Stimulated activated CD8-positive, alpha-beta memory T cell treated with anti-CD3 and anti-CD28 coated beads, Interleukin-12 subunit alpha, Interleukin-12 subunit beta, amount 100 ng/mL, for 24 hours (primary cell): ENCODE data around the gene DHRS13.
"Not testable (repeated sequence)": the region's sequence is repeated elsewhere in the genome, so short reads cannot be mapped to it uniquely, and the experiment has no call there.

Experiments
- DNase-seq: peaks from one replicate; pipeline ENCODE4 v3.0.0-alpha.2; 2020; ENCODE audit errors: extremely low read depth

Gene DHRS13

GRCh38 chr17:28935744-28936460 lies 33.0 kb upstream of the DHRS13 start:
- DNase-seq: no peak

- DNase-seq: not testable (repeated sequence)
Measured at GRCh38 chr17:28934508-28934907, 31.6 kb upstream of the DHRS13 start.

GRCh38 chr17:28929787-28930186 lies 26.9 kb upstream of the DHRS13 start:
- no peak for DNase-seq

GRCh38 chr17:28928061-28928460 lies 25.2 kb upstream of the DHRS13 start:
- DNase-seq: no peak

- no peak for DNase-seq
Measured at GRCh38 chr17:28926786-28927185, 23.9 kb upstream of the DHRS13 start.

GRCh38 chr17:28926366-28926765 lies 23.5 kb upstream of the DHRS13 start:
- no peak for DNase-seq

- DNase-seq: no peak
Measured at GRCh38 chr17:28925912-28926365, 23.1 kb upstream of the DHRS13 start.

- DNase-seq: no peak
Measured at GRCh38 chr17:28920201-28920600, 17.3 kb upstream of the DHRS13 start.

GRCh38 chr17:28918295-28918694 lies 15.4 kb upstream of the DHRS13 start:
- DNase-seq: no peak

- no peak for DNase-seq
Measured at GRCh38 chr17:28917465-28917864, 14.6 kb upstream of the DHRS13 start.

- no peak for DNase-seq
Measured at GRCh38 chr17:28917029-28917428, 14.2 kb upstream of the DHRS13 start.

- DNase-seq: no peak
Measured at GRCh38 chr17:28916302-28916934, 13.5 kb upstream of the DHRS13 start.

GRCh38 chr17:28912938-28913333 lies 10.1 kb upstream of the DHRS13 start:
- no peak for DNase-seq

GRCh38 chr17:28912281-28912937 lies 9.5 kb upstream of the DHRS13 start:
- DNase-seq: no peak

- DNase-seq: no peak
Measured at GRCh38 chr17:28911411-28912045, 8.6 kb upstream of the DHRS13 start.

GRCh38 chr17:28910534-28910933 lies 7.7 kb upstream of the DHRS13 start:
- no peak for DNase-seq

GRCh38 chr17:28908640-28909167 lies 5.8 kb upstream of the DHRS13 start:
- DNase-seq: no peak

- DNase-seq: no peak
Measured at GRCh38 chr17:28907709-28908475, 5.0 kb upstream of the DHRS13 start.

- DNase-seq: no peak
Measured at GRCh38 chr17:28906706-28907438, 4.0 kb upstream of the DHRS13 start.

GRCh38 chr17:28906276-28906675 lies 3.4 kb upstream of the DHRS13 start:
- DNase-seq: no peak

GRCh38 chr17:28904800-28905199 lies 1.9 kb upstream of the DHRS13 start:
- DNase-seq: no peak
